Left renal cortex interstitium (tissue), 4 donors: ENCODE measurements around the gene SLC25A21. TPM values are rescaled to one million over a fixed set of nuclear protein-coding genes. Genes with fewer than 3 reads are reported as not detected.
"Not testable (repeated sequence)": the region's sequence is repeated elsewhere in the genome, so short reads cannot be mapped to it uniquely, and the experiment has no call there.

Source experiments
- DNase-seq, 4 donors: peaks; one replicate each; pipeline ENCODE4 v3.0.0-alpha.2; 2013; ENCODE audit warnings: low read depth in 4 of 4, low spot score in 2 of 4, missing footprints in 1 of 4
- polyA plus RNA-seq, 4 donors: library from polyadenylated mRNA; unstranded; fragments of 120-200 nt; gene quantifications; one replicate each; pipeline ENCODE4 v1.2.1, GENCODE V29; 2013; ENCODE audit not compliant: insufficient read length in 4 of 4

Gene SLC25A21
- polyA plus RNA-seq, 4 donors: 2.3 to 4.4 (median 3.3) TPM

GRCh38 chr14:36996857-36997590 lies 175.4 kb downstream of the SLC25A21 start:
- no peak for DNase-seq

GRCh38 chr14:36996133-36996856 lies 176.1 kb downstream of the SLC25A21 start:
- no peak for DNase-seq

- no peak for DNase-seq
These were observed 182.6 kb downstream of the SLC25A21 start for GRCh38 chr14:36989806-36990205.

- DNase-seq: no peak
These were observed 183.4 kb downstream of the SLC25A21 start for GRCh38 chr14:36988989-36989388.

- DNase-seq: no peak
These were observed 183.8 kb downstream of the SLC25A21 start for GRCh38 chr14:36988568-36988967.

- no peak for DNase-seq
These were observed 186.0 kb downstream of the SLC25A21 start for GRCh38 chr14:36986407-36986806.

GRCh38 chr14:36981832-36982529 lies 190.4 kb downstream of the SLC25A21 start:
- DNase-seq: no peak

GRCh38 chr14:36980413-36980812 lies 192.0 kb downstream of the SLC25A21 start:
- not testable (repeated sequence) for DNase-seq

- DNase-seq: no peak
These were observed 192.5 kb downstream of the SLC25A21 start for GRCh38 chr14:36979863-36980262.

- no peak for DNase-seq
These were observed 195.8 kb downstream of the SLC25A21 start for GRCh38 chr14:36976571-36977023.

GRCh38 chr14:36975834-36976233 lies 196.6 kb downstream of the SLC25A21 start:
- DNase-seq: no peak

- DNase-seq: no peak
These were observed 197.4 kb downstream of the SLC25A21 start for GRCh38 chr14:36974985-36975384.

GRCh38 chr14:36973806-36974442 lies 198.5 kb downstream of the SLC25A21 start:
- no peak for DNase-seq

- DNase-seq: no peak
These were observed 201.0 kb downstream of the SLC25A21 start for GRCh38 chr14:36971263-36971855.

- DNase-seq: no peak
These were observed 204.4 kb downstream of the SLC25A21 start for GRCh38 chr14:36967892-36968555.

- no peak for DNase-seq
These were observed 216.4 kb downstream of the SLC25A21 start for GRCh38 chr14:36955967-36956366.

- no peak for DNase-seq
These were observed 217.0 kb downstream of the SLC25A21 start for GRCh38 chr14:36955376-36955775.

- no peak for DNase-seq
These were observed 219.7 kb downstream of the SLC25A21 start for GRCh38 chr14:36952689-36953088.

GRCh38 chr14:36951380-36951911 lies 221.0 kb downstream of the SLC25A21 start:
- DNase-seq: no peak

- no peak for DNase-seq
These were observed 221.6 kb downstream of the SLC25A21 start for GRCh38 chr14:36950812-36951211.
